Non-pigmented ciliary epithelial cell (primary cell): Measurements from ENCODE around the gene DCTN2.
"Not testable (repeated sequence)": the region's sequence is repeated elsewhere in the genome, so short reads cannot be mapped to it uniquely, and the experiment has no call there.

Experiments
- DNase-seq: peaks from one replicate; pipeline ENCODE4 v3.0.0-alpha.2; 2010; ENCODE audit warnings: low read depth

DCTN2 gene

GRCh38 chr12:57546438-57547287 is at the start of gene DCTN2:
Gene DCTN2, minus strand, starts transcription at chr12:57547192. Its CDS starts 129 bp downstream, at chr12:57547063.
- DNase-seq: peak; percentile 89

- DNase-seq: no peak
Observed at GRCh38 chr12:57593187-57593586, 46.2 kb upstream of the DCTN2 start.

- no peak for DNase-seq
Observed at GRCh38 chr12:57592551-57593165, 45.7 kb upstream of the DCTN2 start.

GRCh38 chr12:57591782-57592325 is 44.9 kb upstream of the DCTN2 start:
- no peak for DNase-seq

- DNase-seq: no peak
Observed at GRCh38 chr12:57590864-57591781, 44.1 kb upstream of the DCTN2 start, which contains the start of gene PIP4K2C. Gene PIP4K2C, plus strand, starts transcription at chr12:57591192. Its CDS starts 98 bp downstream, at chr12:57591290.

GRCh38 chr12:57590479-57590863 is 43.5 kb upstream of the DCTN2 start:
- no peak for DNase-seq

GRCh38 chr12:57588951-57589610 is 42.1 kb upstream of the DCTN2 start:
- not testable (repeated sequence) for DNase-seq

GRCh38 chr12:57586832-57587429 is 39.9 kb upstream of the DCTN2 start:
- no peak for DNase-seq

- DNase-seq: no peak
Observed at GRCh38 chr12:57586128-57586527, 39.1 kb upstream of the DCTN2 start.

- no peak for DNase-seq
Observed at GRCh38 chr12:57585156-57585555, 38.2 kb upstream of the DCTN2 start.

GRCh38 chr12:57584690-57585089 is 37.7 kb upstream of the DCTN2 start:
- DNase-seq: no peak

- no peak for DNase-seq
Observed at GRCh38 chr12:57584050-57584449, 37.1 kb upstream of the DCTN2 start.

GRCh38 chr12:57583008-57583831 is 36.2 kb upstream of the DCTN2 start:
- DNase-seq: peak; percentile 57

- no peak for DNase-seq
Observed at GRCh38 chr12:57582440-57582839, 35.4 kb upstream of the DCTN2 start.

GRCh38 chr12:57581802-57582201 is 34.8 kb upstream of the DCTN2 start:
- DNase-seq: no peak

GRCh38 chr12:57580466-57580795 is 33.4 kb upstream of the DCTN2 start:
- no peak for DNase-seq

- DNase-seq: no peak
Observed at GRCh38 chr12:57579677-57580465, 32.9 kb upstream of the DCTN2 start.

- no peak for DNase-seq
Observed at GRCh38 chr12:57579011-57579410, 32.0 kb upstream of the DCTN2 start.

- no peak for DNase-seq
Observed at GRCh38 chr12:57577981-57578758, 31.2 kb upstream of the DCTN2 start.
